Hepatocyte (in vitro differentiated cells): ENCODE measurements around the gene BBS1.

Experiments
- EZH2 ChIP-seq: fragments of 200-600 bp; sonication (generic); IDR thresholded peaks from 2 replicates; pipeline ENCODE4 v1.6.1; 2016; ENCODE audit warnings: antibody characterized with exemption, mild to moderate bottlenecking, borderline replicate concordance
- TF ChIP-seq, protein P1 (sequence below): fragments of 200-600 bp; sonication (generic); IDR thresholded peaks from 2 replicates; pipeline ENCODE4 v1.5.1; 2016; ENCODE audit warnings: antibody characterized with exemption, mild to moderate bottlenecking; ENCODE audit not compliant: poor library complexity

DNA sequence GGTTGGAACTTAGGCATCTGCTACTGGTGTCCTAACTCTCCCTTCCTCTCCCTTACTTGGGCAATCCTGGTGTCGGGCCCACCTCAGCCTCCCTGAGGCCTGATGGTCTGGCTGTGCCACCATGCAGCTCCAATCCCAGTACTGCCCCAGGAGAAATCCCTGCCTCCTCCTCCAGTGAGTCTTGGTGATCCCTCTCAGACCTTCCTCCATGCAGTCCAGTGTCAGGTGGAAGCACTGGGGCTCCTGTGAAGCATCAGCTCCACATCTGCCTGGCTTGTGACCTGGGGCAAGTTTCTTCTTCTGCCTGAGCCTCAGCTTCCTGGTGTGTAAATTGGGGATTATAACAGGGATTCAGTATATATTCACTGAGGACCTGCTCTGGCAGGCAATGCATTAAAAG lies 45.5 kb upstream of the BBS1 start:
- TF ChIP-seq, protein P1, sequence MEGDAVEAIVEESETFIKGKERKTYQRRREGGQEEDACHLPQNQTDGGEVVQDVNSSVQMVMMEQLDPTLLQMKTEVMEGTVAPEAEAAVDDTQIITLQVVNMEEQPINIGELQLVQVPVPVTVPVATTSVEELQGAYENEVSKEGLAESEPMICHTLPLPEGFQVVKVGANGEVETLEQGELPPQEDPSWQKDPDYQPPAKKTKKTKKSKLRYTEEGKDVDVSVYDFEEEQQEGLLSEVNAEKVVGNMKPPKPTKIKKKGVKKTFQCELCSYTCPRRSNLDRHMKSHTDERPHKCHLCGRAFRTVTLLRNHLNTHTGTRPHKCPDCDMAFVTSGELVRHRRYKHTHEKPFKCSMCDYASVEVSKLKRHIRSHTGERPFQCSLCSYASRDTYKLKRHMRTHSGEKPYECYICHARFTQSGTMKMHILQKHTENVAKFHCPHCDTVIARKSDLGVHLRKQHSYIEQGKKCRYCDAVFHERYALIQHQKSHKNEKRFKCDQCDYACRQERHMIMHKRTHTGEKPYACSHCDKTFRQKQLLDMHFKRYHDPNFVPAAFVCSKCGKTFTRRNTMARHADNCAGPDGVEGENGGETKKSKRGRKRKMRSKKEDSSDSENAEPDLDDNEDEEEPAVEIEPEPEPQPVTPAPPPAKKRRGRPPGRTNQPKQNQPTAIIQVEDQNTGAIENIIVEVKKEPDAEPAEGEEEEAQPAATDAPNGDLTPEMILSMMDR, result no peak
- no peak for TF ChIP-seq EZH2
